ENCODE results near the gene GRIN2C.

Gene GRIN2C

GRCh38 chr17:74901353-74902135 lies 41.9 kb upstream of the GRIN2C start:
- H3K4me3 ChIP-seq (ENCODE audit: low read depth, low read length): no peak overlapping the region
- no peak for TF ChIP-seq CTCF (IDR thresholded peaks at IDR 0.05; ENCODE audit: low read depth, low read length)

- H3K4me3 ChIP-seq (ENCODE audit: low read depth, low read length): no peak overlapping the region
- no peak for TF ChIP-seq CTCF (IDR thresholded peaks at IDR 0.05; ENCODE audit: low read depth, low read length)
These were observed 40.5 kb upstream of the GRIN2C start for GRCh38 chr17:74900208-74900607.

GRCh38 chr17:74898376-74898946 lies 38.8 kb upstream of the GRIN2C start:
- TF ChIP-seq CTCF (IDR thresholded peaks at IDR 0.05; ENCODE audit: low read depth, low read length): no peak
- H3K4me3 ChIP-seq (ENCODE audit: low read depth, low read length): no peak overlapping the region

- TF ChIP-seq CTCF (IDR thresholded peaks at IDR 0.05; ENCODE audit: low read depth, low read length): no peak
- H3K4me3 ChIP-seq (ENCODE audit: low read depth, low read length): no peak overlapping the region
These were observed 34.4 kb upstream of the GRIN2C start for GRCh38 chr17:74893936-74894671.

- H3K4me3 ChIP-seq (ENCODE audit: low read depth, low read length): no peak within 1 kb of the TSS
- TF ChIP-seq CTCF (IDR thresholded peaks at IDR 0.05; ENCODE audit: low read depth, low read length): no peak
These were observed 33.6 kb upstream of the GRIN2C start, which contains the start of gene FADS6 for GRCh38 chr17:74892974-74893911. Gene FADS6 (minus strand): TSS chr17:74893633. CDS start chr17:74893595, 38 bp downstream.

- no peak for TF ChIP-seq CTCF (IDR thresholded peaks at IDR 0.05; ENCODE audit: low read depth, low read length)
- no peak overlapping the region for H3K4me3 ChIP-seq (ENCODE audit: low read depth, low read length)
These were observed 32.5 kb upstream of the GRIN2C start for GRCh38 chr17:74892013-74892841.
